ENCODE measurements around the gene PRSS36. TPM values are rescaled to one million over a fixed set of nuclear protein-coding genes. Genes with fewer than 3 reads are reported as not detected.

Gene PRSS36
- total and polyA plus RNA-seq, 4 donors: 0.09 to 2.1 (median 0.62) TPM

DNA sequence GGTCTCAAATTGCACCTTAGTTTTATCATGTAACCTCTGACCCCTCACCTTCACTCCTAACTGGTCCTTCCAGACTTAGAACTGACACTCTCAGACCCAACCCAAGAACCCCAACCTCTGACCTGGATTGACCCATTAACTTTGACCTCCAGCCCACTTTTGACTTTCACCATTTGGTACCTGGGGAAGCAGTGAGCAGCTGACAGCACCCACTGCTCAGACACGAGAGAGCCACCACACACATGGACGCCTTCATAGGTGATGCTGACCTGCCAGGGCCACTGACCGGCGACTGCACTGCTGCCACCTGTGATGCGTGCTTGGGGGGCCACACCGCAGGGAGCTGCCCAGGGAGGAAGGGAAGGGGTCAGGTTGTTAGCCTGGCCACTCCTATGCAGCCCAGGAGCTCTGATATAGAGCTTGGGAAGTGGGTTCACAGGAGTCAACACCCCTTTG is 16.8 kb downstream of the PRSS36 start (continued):
- TF ChIP-seq, protein P1, sequence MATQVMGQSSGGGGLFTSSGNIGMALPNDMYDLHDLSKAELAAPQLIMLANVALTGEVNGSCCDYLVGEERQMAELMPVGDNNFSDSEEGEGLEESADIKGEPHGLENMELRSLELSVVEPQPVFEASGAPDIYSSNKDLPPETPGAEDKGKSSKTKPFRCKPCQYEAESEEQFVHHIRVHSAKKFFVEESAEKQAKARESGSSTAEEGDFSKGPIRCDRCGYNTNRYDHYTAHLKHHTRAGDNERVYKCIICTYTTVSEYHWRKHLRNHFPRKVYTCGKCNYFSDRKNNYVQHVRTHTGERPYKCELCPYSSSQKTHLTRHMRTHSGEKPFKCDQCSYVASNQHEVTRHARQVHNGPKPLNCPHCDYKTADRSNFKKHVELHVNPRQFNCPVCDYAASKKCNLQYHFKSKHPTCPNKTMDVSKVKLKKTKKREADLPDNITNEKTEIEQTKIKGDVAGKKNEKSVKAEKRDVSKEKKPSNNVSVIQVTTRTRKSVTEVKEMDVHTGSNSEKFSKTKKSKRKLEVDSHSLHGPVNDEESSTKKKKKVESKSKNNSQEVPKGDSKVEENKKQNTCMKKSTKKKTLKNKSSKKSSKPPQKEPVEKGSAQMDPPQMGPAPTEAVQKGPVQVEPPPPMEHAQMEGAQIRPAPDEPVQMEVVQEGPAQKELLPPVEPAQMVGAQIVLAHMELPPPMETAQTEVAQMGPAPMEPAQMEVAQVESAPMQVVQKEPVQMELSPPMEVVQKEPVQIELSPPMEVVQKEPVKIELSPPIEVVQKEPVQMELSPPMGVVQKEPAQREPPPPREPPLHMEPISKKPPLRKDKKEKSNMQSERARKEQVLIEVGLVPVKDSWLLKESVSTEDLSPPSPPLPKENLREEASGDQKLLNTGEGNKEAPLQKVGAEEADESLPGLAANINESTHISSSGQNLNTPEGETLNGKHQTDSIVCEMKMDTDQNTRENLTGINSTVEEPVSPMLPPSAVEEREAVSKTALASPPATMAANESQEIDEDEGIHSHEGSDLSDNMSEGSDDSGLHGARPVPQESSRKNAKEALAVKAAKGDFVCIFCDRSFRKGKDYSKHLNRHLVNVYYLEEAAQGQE (IDR thresholded peaks at IDR 0.05): no peak
- TF ChIP-seq YY1 (IDR thresholded peaks at IDR 0.05) (no peak), JUND (IDR thresholded peaks at IDR 0.05) (no peak)

DNA sequence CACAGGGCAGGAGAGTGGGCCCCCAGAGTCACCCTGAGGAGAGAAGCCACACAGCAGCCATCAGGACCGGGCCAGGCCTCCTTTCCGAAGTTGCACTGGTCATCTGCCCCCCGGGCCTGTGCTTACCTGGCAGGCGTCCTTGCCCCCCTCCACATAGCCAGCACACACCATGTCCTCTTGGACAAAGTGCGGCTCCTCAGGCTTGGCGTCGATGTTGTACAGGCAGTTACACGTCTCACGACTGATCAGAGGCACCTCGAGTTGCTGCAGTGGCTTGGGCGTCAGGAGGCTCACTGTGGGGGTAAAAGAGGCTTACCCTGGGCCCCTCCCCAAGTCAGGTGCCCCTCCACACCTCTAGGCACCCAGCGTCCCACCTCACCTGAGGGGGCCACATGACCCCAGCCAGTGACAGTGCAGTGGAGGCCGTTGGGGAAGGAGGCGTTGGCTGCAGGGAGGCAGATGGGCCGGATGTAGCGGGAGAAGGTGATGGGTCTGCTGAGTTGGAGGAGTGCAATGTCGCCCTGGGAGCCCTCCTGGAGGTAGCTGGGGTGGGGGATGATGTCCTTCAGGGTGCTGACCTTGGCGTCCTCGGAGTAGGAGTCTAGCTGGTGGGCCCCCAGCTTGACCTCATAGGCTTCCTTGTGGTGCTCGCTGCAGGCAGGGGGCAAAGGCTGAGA is 17.4 kb downstream of the PRSS36 start:
- WGBS: 88% methylated on average over 20 of the region's 20 CpGs

More for the DNA sequence above, 17.4 kb downstream of the PRSS36 start:
- TF ChIP-seq RXRA (IDR thresholded peaks at IDR 0.05) (no peak), FOXA2 (IDR thresholded peaks at IDR 0.05) (no peak), GABPA (IDR thresholded peaks at IDR 0.05 in 1 of 2, conservative IDR thresholded peaks at IDR 0.05 in 1 of 2) (no peak), RAD21 (IDR thresholded peaks at IDR 0.05) (no peak), HNF4G (IDR thresholded peaks at IDR 0.05) (no peak), JUND (IDR thresholded peaks at IDR 0.05) (no peak), FOXA1 (IDR thresholded peaks at IDR 0.05) (no peak), SP1 (IDR thresholded peaks at IDR 0.05) (no peak), EGR1 (IDR thresholded peaks at IDR 0.05; ENCODE audit: low read depth in 2 of 2) (no peak), TAF1 (conservative IDR thresholded peaks at IDR 0.05) (no peak), HNF4A (conservative IDR thresholded peaks at IDR 0.05) (no peak), YY1 (IDR thresholded peaks at IDR 0.05) (no peak), NR2F2 (IDR thresholded peaks at IDR 0.05) (no peak)
- TF ChIP-seq, protein P2, sequence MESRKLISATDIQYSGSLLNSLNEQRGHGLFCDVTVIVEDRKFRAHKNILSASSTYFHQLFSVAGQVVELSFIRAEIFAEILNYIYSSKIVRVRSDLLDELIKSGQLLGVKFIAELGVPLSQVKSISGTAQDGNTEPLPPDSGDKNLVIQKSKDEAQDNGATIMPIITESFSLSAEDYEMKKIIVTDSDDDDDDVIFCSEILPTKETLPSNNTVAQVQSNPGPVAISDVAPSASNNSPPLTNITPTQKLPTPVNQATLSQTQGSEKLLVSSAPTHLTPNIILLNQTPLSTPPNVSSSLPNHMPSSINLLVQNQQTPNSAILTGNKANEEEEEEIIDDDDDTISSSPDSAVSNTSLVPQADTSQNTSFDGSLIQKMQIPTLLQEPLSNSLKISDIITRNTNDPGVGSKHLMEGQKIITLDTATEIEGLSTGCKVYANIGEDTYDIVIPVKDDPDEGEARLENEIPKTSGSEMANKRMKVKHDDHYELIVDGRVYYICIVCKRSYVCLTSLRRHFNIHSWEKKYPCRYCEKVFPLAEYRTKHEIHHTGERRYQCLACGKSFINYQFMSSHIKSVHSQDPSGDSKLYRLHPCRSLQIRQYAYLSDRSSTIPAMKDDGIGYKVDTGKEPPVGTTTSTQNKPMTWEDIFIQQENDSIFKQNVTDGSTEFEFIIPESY (IDR thresholded peaks at IDR 0.05): no peak
- TF ChIP-seq, protein P3, sequence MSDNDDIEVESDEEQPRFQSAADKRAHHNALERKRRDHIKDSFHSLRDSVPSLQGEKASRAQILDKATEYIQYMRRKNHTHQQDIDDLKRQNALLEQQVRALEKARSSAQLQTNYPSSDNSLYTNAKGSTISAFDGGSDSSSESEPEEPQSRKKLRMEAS (IDR thresholded peaks at IDR 0.05): no peak
- TF ChIP-seq, protein P4, sequence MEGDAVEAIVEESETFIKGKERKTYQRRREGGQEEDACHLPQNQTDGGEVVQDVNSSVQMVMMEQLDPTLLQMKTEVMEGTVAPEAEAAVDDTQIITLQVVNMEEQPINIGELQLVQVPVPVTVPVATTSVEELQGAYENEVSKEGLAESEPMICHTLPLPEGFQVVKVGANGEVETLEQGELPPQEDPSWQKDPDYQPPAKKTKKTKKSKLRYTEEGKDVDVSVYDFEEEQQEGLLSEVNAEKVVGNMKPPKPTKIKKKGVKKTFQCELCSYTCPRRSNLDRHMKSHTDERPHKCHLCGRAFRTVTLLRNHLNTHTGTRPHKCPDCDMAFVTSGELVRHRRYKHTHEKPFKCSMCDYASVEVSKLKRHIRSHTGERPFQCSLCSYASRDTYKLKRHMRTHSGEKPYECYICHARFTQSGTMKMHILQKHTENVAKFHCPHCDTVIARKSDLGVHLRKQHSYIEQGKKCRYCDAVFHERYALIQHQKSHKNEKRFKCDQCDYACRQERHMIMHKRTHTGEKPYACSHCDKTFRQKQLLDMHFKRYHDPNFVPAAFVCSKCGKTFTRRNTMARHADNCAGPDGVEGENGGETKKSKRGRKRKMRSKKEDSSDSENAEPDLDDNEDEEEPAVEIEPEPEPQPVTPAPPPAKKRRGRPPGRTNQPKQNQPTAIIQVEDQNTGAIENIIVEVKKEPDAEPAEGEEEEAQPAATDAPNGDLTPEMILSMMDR (IDR thresholded peaks at IDR 0.05; ENCODE audit: low read depth, low read length, missing input control): no peak
- TF ChIP-seq, protein P5, sequence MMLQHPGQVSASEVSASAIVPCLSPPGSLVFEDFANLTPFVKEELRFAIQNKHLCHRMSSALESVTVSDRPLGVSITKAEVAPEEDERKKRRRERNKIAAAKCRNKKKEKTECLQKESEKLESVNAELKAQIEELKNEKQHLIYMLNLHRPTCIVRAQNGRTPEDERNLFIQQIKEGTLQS (IDR thresholded peaks at IDR 0.05): no peak
- TF ChIP-seq, protein P1 (IDR thresholded peaks at IDR 0.05): no peak
- Histone ChIP-seq H3K27ac (ENCODE audit: low read depth in 1 of 2, low read length in 2 of 2) (no peak overlapping the region), H3K9me3 (ENCODE audit: control insufficient read depth in 4 of 4, low read length in 3 of 4) (no peaks in the 10 kb centered on the region), H3K27me3 (ENCODE audit: control insufficient read depth in 4 of 4, insufficient read depth in 4 of 4, low read length in 3 of 4) (no peaks in the 10 kb centered on the region), H3K4me3 (ENCODE audit: low read depth in 1 of 3, low read length in 3 of 3) (no peak overlapping the region), H3K9ac (ENCODE audit: low read depth in 1 of 2, low read length in 2 of 2) (no peak overlapping the region), H3K36me3 (ENCODE audit: control insufficient read depth in 4 of 4, insufficient read depth in 3 of 4, low read depth in 1 of 4, low read length in 3 of 4) (peaks cover 8 to 37% (median 12%) of the 10 kb centered on the region in 4 donors), H3K4me1 (ENCODE audit: control insufficient read depth in 4 of 4, insufficient read depth in 4 of 4, low read length in 3 of 4) (peaks cover 0 to 18% (median 5%) of the 10 kb centered on the region in 4 donors)
- DNase-seq (ENCODE audit: low spot score): no peak

All from liver (tissue), 9 donors.